Inflammatory macrophage treated with lipopolysaccharide for 4 hours (primary cell): Measurements from ENCODE around the gene THSD4.

Source experiments
- DNase-seq: peaks from one replicate; pipeline ENCODE4 v3.0.0-alpha.2; 2020

The THSD4 gene

DNA sequence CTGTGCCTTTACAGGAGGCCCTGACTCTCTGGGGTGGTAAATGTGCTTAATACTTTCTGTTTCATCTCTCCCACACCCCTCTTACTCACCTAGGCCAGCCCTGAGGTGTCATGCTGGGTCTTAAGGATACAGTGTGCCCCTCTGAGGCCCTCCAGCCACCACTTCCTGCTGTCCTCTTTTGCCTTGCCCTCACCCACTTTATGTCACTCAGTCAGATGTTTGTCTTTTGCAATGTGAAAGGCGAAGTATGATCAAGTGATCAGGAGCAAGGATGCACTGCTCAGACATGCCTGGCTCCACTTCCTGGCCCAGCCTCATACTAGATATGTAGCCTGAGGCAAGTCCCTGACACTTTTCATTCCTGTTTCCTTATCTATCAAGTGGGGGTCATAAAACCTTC, 356.1 kb downstream of the THSD4 start:
- peak; percentile 2 for DNase-seq

DNA sequence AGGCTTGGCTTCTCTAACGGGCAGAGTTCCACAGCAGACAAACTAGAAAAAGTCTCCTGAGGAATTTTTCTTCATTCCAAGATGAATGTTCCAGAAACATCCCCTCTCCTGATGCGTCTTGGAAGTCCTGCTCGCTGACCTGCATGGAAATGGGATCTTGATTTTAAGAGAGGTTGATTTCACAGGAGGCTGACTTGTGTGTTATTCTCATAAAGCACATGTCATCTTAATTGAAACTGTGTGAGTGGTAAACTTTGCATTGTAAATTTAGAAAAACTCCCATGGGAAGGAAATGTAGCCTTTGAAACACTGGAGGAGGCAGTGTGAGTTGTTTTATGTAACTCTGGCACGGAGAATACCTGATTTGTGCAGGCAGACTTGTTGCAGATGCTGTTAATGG, 357.3 kb downstream of the THSD4 start:
- DNase-seq, result no peak

GRCh38 chr15:71473751-71474150, 358.5 kb downstream of the THSD4 start:
- DNase-seq, result no peak

- DNase-seq, result no peak
Observed at GRCh38 chr15:71476823-71477222, 361.6 kb downstream of the THSD4 start.

DNA sequence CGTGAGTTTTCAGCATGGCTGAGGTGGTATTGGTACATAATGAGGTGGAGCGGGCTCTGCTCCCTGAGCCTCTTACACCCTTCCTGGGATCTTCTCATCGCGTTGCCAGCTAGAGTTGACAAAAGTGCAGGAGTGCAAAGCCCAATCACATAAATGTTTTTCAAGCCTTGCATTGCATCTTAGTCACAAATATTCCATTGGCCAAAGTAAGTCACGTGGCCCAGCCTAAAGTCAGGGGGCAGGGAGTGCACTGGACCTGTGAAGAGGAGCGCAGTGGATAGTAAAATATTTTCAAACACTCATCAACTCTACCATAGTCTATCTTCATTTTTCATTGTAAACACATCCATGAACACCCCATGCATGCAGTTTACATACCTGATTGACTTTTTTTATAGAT, 365.3 kb downstream of the THSD4 start:
- no peak for DNase-seq

DNA sequence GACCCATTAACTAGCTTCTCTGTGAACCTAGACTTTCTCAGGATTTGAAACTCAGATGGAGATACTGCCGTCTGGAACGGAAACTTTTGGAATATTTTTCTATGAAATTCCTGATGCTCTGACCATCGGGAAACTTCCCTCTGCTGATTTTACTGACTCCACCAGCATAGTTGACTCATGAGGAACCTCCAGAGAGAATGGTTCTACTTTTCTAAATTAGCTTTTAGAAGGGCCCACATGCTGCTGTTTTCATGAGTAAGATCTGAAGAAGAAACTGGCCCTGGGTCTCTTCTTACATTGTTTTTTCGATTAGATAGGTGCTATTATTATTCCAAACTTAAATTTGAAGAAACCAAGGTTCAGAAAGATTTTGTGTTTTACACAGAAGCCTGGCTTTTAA, 368.8 kb downstream of the THSD4 start:
- no peak for DNase-seq

DNA sequence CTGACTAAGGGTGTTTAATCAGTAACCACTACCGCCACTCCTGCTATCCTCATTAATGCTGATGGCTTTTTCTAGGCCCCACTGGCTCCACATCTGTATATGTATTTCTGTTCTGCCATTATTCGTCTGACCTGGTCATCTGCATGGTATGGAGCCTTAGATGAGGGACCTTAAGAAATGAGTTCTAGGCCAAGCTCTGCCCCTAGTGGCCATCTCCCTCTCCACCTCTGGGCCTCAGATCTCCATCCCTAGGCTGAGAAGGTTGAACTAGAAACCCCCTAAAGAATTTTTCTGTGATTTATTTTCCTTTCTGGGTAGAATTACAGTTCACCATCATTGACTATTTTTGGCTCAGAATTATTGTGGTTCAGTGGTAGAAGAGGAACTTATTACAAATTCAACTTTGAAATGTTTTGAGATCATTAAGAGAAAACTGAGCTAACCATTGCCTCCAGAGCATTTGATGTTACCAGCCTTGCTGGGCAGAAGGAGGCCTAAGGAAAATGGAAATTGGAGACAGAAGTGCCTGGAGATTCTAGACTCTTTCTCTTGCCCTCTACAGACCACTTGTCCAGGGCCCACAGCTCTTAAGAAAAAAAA, 369.9 kb downstream of the THSD4 start:
- DNase-seq, result no peak

DNA sequence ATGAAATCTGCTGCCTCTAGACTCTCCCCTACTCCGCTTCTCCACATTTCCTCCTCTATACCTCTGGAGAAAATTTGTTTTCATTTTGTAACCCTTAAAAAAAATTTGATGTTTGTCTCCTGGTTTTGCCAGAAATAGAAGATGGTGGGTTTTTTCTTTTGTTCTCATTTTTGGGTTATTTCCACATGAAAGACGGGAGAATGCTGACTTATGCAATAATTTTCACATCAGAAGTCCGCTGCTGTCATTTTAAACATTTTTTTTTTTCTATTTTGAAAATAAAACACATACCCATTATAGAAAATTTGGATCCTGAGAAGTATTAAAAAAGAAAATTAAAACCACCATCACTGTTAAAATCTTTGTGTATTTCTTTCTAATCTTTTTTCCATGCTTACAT, 374.3 kb downstream of the THSD4 start:
- no peak for DNase-seq

DNA sequence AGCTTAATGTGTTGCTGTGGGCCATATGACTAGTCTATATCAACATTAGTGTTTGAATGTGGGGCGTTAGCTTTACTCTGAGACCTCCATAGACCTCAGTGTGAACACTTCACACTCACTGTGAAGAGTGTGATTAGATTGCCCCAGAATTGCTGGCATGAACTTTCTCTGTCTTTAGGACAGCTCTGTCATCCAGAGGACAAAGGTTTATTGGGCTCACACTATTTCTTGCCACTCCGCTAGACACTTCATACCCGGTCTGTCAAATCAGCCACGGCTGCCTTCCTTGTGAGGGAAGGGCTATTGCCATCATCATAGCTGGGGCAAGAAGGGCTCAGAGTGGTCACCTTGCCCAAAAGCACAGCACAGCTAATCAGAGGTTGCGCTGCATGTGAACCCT, 378.3 kb downstream of the THSD4 start:
- DNase-seq, result no peak

DNA sequence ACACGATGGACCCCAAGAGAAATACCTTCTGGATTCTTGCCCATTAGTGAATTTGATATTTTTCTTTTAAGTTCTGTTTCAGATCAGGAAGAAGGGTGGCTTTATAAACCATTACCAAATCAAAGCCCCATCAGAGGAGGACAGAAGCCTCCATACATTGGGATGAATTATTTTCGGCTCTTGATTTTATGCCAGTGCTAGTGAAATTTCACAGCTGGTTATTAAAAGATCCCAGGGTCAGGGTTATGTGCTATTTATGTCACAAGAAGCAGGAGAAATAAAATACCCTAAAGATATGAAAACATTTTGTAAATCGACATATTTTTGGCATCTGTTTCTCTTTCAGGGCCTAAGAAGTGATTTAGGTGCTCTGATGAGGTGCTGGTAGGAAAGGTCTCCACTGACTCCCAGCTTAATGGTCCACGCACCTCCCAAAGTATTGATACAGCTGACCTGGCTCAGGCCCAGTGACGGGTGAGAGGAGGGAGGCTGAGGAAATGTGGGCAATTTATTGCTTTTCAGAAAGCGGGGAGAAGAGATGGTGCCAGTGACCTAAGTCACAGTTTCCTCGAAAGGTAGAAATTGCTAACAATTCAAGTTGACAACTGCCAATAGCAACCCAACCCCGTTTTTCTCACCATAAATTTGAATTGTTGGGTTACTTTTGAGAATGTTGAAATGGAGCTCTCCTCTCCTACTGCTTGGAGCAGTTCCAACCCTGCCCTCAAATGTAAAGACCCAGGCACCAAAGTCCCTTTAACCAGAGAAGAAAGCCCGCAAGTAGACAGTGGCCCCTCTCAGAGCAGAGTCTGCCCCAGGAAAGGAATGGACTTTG, 379.5 kb downstream of the THSD4 start:
- DNase-seq, result no peak

DNA sequence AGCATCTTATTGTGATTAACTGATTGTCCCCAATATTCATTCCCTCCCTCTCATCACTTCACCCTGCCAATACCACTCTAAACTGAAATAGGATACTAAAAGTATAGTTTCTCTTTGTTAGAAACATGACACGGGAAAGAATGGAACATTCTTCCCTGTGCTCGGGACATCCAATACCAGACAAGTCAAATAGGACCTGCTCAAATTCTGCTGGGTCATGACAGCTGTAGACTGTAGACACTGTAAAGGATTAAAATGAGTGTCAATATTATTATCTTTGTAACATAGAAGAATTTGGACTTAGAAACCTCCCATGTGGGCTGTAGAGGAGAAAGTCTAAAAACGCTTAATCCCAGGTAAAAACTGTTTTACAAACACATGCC, 380.1 kb downstream of the THSD4 start:
- no peak for DNase-seq

DNA sequence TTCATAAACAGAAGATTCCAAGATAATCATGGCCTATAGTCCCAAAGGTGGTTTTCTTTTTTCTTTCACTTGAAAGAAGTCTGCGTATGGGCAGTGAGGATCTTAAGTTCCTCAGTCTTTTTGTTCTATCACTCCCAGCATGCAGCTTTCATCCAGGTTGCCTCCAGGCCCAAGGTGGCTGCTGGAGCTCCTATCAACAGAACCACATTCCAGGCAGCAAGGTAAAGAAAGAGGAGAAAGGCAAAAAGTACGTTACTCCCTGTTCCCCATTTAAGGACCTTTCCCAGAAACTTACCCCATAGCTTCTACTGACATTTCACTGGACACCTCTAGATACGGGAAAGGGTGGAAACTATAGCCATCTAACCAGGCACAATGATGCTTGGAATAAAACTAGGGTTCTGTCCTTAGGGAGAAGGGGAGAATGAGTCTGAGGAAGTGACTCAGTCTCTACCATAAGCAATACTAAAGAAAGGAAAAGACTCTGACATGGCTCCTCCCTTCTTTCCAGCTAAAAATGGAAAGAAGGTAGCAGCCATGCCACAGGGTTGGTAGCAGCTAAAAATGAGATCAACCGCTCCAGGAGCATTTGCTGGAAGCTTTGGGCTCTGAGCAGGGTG, 381.2 kb downstream of the THSD4 start:
- no peak for DNase-seq

DNA sequence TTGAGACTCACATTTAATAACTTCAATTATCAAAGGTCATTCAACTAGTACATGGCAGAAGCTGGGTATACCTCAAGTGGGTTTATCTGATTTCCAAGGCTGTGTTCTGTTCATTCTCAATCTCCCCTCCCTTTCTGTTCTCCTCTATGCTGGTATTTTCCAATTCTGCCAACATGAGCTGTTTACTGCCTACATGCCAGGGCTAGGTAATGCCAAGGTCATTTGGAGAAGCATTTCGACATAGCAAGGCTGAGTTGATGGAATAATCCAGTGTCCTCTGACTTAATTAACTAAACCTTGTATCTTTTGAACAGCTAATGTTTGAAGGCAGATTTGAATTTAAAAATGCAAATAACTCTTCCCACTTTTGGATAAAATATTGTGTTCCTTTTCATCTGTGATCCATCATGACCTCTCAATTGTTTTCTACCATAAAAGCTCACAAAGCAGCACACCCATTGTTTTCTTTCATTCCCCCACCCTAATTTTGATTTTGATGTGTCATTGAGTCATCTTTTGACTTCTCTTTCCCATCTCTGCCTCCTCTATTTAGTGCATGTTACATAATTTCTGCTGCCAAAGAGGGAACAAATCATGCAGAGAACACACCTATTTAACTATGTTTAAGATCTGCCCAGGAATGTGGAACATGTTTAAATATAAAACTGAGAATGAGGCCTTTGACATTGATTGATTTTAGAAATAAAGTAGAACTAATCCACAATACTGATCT, 386.2 kb downstream of the THSD4 start:
- no peak for DNase-seq

- DNase-seq, result no peak
Observed at GRCh38 chr15:71502077-71502432, 386.8 kb downstream of the THSD4 start.

GRCh38 chr15:71505962-71506361, 390.7 kb downstream of the THSD4 start:
- no peak for DNase-seq

GRCh38 chr15:71506946-71507345, 391.7 kb downstream of the THSD4 start:
- no peak for DNase-seq

GRCh38 chr15:71508081-71508682, 392.9 kb downstream of the THSD4 start:
- no peak for DNase-seq

- DNase-seq, result no peak
Observed at GRCh38 chr15:71509139-71509538, 393.9 kb downstream of the THSD4 start.

- DNase-seq, result no peak
Observed at GRCh38 chr15:71510763-71511162, 395.5 kb downstream of the THSD4 start.

DNA sequence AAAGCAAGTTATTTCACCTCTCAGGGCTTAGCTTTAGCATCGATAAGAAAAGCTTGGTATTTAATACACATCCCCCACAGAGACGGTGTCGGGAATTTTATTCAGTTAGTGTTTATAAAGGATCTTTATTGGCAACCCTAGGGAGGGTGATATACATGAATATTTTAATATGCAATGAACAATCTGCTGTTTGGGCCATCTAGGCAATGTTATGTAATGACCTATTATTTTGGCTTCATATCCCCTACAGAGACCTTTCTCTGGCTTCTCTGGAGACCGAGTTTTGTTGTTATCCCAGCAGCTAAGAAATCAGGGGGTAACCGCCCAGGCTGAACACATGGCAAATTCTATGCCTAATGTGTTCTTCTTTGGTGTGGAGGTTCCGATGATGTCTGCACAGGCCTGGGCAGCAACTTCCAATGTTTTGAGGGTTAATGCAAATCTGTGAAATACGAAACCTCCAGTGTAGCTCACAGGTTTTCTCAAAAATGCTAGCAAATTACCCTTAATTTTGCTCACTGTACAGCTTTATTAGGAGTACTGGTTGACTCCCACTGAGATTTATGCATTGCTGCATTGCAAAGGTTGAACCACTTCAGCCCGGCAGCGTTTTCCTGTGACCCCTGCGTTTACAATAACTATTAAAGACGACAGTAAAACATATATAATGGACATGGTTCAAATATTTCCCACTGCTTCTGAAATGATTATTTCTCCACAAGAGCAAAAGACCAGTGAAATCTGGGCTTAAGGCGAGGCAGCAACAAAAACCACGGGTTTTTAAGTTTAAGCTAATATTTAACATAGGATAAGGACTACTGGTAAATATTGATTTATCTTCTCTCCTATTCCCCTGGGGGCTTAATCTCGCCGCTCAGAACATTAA, 396.8 kb downstream of the THSD4 start:
- DNase-seq, result no peak

DNA sequence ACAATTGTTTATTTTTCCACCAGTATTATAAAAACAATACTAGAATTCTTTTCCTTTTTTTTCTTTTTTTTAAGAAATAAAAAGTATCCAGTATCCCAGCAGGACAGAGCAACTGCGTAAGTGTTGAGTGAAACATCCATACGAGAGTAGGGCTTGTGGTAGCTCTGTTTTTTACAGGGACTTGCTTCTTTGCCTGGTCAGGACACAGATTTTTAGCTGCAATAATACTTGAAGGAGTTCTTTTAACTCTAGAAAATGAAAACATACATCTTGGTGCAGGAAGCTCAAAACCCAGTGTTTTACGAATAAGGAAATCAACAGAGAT, 397.4 kb downstream of the THSD4 start:
- DNase-seq, result no peak
